ENCODE measurements around the gene KRTAP12-4. TPM values are rescaled to one million over a fixed set of nuclear protein-coding genes. Genes with fewer than 3 reads are reported as not detected.

Gene KRTAP12-4
- total and polyA plus RNA-seq, 9 of the 15 experiments (the other 6 are each of a cell fraction or from before 2014, with no cell fraction given) = not detected

DNA sequence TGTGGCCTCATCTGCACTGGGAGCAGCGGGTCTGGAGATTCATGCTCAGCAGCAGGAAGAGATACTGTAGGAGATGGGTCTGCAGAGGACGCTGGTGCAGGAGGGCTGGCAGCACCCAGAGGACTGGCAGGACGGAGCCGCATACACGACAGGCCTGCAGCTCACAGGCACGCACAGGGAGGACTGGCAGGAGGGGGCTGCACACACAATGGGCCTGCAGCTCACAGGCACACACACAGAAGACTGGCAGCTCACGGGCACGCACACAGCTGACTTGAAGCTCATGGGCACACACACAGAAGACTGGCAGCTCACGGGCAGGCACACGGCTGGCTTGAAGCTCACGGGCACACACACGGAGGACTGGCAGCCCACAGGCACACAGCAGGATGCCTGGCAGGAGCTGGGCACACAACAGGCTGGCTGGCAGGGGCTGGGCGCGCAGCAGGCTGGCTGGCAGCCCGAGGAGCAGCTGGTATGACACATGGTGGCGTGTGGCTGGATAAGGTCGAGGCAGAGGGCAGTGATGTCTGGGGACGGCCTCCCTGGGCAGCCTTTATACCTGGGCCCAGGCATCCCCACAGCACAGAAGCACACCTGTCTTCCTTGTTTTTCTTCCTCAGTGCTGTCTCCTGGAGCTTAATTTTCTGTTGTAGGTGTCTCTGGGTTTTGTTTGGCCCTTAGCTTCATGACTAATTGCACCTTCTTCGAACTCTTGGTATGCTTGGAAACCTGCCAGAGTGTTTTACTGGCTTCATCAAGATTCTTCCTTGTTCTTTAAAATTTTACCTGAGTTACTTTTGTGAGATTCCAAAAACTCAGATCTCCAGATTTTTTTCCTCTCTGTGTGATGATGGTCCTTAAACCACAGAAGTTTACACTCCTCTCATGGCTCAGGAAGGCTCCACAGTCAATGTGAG is 12.2 kb upstream of the KRTAP12-4 start, which contains the start of gene KRTAP12-2:
KRTAP12-2 (minus strand) TSS at position 527 of the 920 bp plus-strand sequence; CDS start at position 486, 41 bp downstream.
- Histone ChIP-seq H3K27ac (ENCODE audit: extremely low read depth, low read depth, low read length) (no peak within 1 kb of the TSS), H3K4me2 (ENCODE audit: insufficient read depth, low read length) (no peak within 1 kb of the TSS), H3K79me2 (ENCODE audit: control insufficient read depth, insufficient read depth, low read length) (no peaks in the 10 kb centered on the region), H3K4me1 (replicated peaks in 1 of 2; ENCODE audit: control insufficient read depth in 2 of 2, insufficient read depth in 2 of 2, low read length in 2 of 2) (no peaks in the 10 kb centered on the region), H3K36me3 (ENCODE audit: control insufficient read depth, insufficient read depth, low read length) (no peaks in the 10 kb centered on the region), H3K4me3 (no peak within 1 kb of the TSS), H3K9me1 (ENCODE audit: control insufficient read depth, insufficient read depth, low read length) (no peaks in the 10 kb centered on the region), H3K27me3 (ENCODE audit: control insufficient read depth in 2 of 2, insufficient read depth in 2 of 2, low read length in 2 of 2) (no peaks in the 10 kb centered on the region), H3K9me3 (replicated peaks; ENCODE audit: control insufficient read depth, insufficient read depth, low read depth, low read length) (peaks cover 4% of the 10 kb centered on the region), H2AFZ (ENCODE audit: low read depth, low read length) (no peak within 1 kb of the TSS), H3K9ac (ENCODE audit: insufficient read depth in 1 of 2, low read depth in 2 of 2, low read length in 2 of 2) (no peak within 1 kb of the TSS), H4K20me1 (replicated peaks; ENCODE audit: control insufficient read depth, insufficient read depth, low read length) (no peaks in the 10 kb centered on the region)
- in situ Hi-C loops (cut with MboI) = no loop called here
- no peak for ATAC-seq
- WGBS (ENCODE audit: insufficient coverage, low coverage, missing lambda C conversion rate) = under 1% methylated on average over 19 of the region's 19 CpGs
- CTCF ChIA-PET (ENCODE audit: low intra/inter-chr PET ratio) = no interaction called here
- POLR2A ChIA-PET = interaction anchor here (0.8 kb wide), 1 partner anchor 1305 kb away, joined by 3 read pairs; no protein-coding TSS in a partner anchor
- no peak for DNase-seq (ENCODE audit: extremely low read depth in 1 of 4, low spot score in 3 of 4)
- intact Hi-C loops (cut with micrococcal nuclease) = no loop called here
- no peak for FAIRE-seq
- BruUV-seq (replicated peaks) = no TSS peak
- TF ChIP-seq, protein P1, sequence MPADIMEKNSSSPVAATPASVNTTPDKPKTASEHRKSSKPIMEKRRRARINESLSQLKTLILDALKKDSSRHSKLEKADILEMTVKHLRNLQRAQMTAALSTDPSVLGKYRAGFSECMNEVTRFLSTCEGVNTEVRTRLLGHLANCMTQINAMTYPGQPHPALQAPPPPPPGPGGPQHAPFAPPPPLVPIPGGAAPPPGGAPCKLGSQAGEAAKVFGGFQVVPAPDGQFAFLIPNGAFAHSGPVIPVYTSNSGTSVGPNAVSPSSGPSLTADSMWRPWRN (IDR thresholded peaks at IDR 0.05; ENCODE audit: low read depth) = no peak
- TF ChIP-seq, protein P2, sequence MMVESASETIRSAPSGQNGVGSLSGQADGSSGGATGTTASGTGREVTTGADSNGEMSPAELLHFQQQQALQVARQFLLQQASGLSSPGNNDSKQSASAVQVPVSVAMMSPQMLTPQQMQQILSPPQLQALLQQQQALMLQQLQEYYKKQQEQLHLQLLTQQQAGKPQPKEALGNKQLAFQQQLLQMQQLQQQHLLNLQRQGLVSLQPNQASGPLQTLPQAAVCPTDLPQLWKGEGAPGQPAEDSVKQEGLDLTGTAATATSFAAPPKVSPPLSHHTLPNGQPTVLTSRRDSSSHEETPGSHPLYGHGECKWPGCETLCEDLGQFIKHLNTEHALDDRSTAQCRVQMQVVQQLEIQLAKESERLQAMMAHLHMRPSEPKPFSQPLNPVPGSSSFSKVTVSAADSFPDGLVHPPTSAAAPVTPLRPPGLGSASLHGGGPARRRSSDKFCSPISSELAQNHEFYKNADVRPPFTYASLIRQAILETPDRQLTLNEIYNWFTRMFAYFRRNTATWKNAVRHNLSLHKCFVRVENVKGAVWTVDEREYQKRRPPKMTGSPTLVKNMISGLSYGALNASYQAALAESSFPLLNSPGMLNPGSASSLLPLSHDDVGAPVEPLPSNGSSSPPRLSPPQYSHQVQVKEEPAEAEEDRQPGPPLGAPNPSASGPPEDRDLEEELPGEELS (CRISPR knock-in tag; IDR thresholded peaks at IDR 0.05; ENCODE audit: borderline replicate concordance) = no peak
- TF ChIP-seq HIVEP1 (CRISPR knock-in tag; IDR thresholded peaks at IDR 0.05) = no peak
- no peak for TF ChIP-seq RBM17 (IDR thresholded peaks at IDR 0.05; ENCODE audit: borderline replicate concordance, low read depth, low read length)
- TF ChIP-seq, protein P3, sequence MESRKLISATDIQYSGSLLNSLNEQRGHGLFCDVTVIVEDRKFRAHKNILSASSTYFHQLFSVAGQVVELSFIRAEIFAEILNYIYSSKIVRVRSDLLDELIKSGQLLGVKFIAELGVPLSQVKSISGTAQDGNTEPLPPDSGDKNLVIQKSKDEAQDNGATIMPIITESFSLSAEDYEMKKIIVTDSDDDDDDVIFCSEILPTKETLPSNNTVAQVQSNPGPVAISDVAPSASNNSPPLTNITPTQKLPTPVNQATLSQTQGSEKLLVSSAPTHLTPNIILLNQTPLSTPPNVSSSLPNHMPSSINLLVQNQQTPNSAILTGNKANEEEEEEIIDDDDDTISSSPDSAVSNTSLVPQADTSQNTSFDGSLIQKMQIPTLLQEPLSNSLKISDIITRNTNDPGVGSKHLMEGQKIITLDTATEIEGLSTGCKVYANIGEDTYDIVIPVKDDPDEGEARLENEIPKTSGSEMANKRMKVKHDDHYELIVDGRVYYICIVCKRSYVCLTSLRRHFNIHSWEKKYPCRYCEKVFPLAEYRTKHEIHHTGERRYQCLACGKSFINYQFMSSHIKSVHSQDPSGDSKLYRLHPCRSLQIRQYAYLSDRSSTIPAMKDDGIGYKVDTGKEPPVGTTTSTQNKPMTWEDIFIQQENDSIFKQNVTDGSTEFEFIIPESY (CRISPR knock-in tag; IDR thresholded peaks at IDR 0.05) = no peak
- no peak for TF ChIP-seq CEBPG (CRISPR knock-in tag; IDR thresholded peaks at IDR 0.05)
- no peak for TF ChIP-seq CEBPG (tag; conservative IDR thresholded peaks at IDR 0.05 in 1 of 2, IDR thresholded peaks at IDR 0.05 in 1 of 2)
- TF ChIP-seq, protein P4, sequence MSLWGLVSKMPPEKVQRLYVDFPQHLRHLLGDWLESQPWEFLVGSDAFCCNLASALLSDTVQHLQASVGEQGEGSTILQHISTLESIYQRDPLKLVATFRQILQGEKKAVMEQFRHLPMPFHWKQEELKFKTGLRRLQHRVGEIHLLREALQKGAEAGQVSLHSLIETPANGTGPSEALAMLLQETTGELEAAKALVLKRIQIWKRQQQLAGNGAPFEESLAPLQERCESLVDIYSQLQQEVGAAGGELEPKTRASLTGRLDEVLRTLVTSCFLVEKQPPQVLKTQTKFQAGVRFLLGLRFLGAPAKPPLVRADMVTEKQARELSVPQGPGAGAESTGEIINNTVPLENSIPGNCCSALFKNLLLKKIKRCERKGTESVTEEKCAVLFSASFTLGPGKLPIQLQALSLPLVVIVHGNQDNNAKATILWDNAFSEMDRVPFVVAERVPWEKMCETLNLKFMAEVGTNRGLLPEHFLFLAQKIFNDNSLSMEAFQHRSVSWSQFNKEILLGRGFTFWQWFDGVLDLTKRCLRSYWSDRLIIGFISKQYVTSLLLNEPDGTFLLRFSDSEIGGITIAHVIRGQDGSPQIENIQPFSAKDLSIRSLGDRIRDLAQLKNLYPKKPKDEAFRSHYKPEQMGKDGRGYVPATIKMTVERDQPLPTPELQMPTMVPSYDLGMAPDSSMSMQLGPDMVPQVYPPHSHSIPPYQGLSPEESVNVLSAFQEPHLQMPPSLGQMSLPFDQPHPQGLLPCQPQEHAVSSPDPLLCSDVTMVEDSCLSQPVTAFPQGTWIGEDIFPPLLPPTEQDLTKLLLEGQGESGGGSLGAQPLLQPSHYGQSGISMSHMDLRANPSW (CRISPR knock-in tag; IDR thresholded peaks at IDR 0.05) = no peak
- TF ChIP-seq COPS2 (conservative IDR thresholded peaks at IDR 0.05) = no peak
- TF ChIP-seq NFE2 (IDR thresholded peaks at IDR 0.05; ENCODE audit: low read depth) = no peak
